ENCODE data around the gene DYNC1I1. TPM values are rescaled to one million over a fixed set of nuclear protein-coding genes. Genes with fewer than 3 reads are reported as not detected.
A peak's percentile ranks its signal among the peaks of the same experiment; 100 is the strongest.

DYNC1I1 gene
- total and polyA plus RNA-seq, 2 donors (not counting 1 experiment from before 2014, with no cell fraction given) = 0.17 to 0.30 TPM

GRCh38 chr7:95861041-95861440 is 88.7 kb downstream of the DYNC1I1 start:
- Histone ChIP-seq H3K27me3 (ENCODE audit: control insufficient read depth, insufficient read depth, low read length) (no peaks in the 10 kb centered on the region), H3K9me3 (ENCODE audit: control insufficient read depth, insufficient read depth, low read depth, low read length) (no peaks in the 10 kb centered on the region), H2AFZ (ENCODE audit: low read length) (no peak overlapping the region), H3K4me2 (ENCODE audit: extremely low read depth, insufficient read depth, low read length) (no peak overlapping the region), H3K4me3 (replicated peaks in 1 of 4; ENCODE audit: control extremely low read depth in 1 of 4, insufficient read depth in 1 of 4, low read depth in 3 of 4, low read length in 4 of 4) (no peak overlapping the region), H3K79me2 (ENCODE audit: control insufficient read depth, insufficient read depth, low read length) (no peaks in the 10 kb centered on the region), H4K20me1 (ENCODE audit: control insufficient read depth, extremely low read depth, insufficient read depth, low read length) (no peaks in the 10 kb centered on the region), H3K27ac (ENCODE audit: insufficient read depth, low read length) (no peak overlapping the region), H3K36me3 (ENCODE audit: control insufficient read depth, insufficient read depth, low read length) (no peaks in the 10 kb centered on the region), H3K4me1 (ENCODE audit: control insufficient read depth, extremely low read depth, insufficient read depth, low read length) (peaks cover 3% of the 10 kb centered on the region), H3K9ac (ENCODE audit: insufficient read depth, low read length) (no peak overlapping the region)
- peak in 1 of 2 donors; percentile 51 for DNase-seq (ENCODE audit: low read depth in 2 of 2)
- TF ChIP-seq EZH2 (IDR thresholded peaks at IDR 0.05; ENCODE audit: low read length, missing control alignments) = no peak
- TF ChIP-seq, protein P1, sequence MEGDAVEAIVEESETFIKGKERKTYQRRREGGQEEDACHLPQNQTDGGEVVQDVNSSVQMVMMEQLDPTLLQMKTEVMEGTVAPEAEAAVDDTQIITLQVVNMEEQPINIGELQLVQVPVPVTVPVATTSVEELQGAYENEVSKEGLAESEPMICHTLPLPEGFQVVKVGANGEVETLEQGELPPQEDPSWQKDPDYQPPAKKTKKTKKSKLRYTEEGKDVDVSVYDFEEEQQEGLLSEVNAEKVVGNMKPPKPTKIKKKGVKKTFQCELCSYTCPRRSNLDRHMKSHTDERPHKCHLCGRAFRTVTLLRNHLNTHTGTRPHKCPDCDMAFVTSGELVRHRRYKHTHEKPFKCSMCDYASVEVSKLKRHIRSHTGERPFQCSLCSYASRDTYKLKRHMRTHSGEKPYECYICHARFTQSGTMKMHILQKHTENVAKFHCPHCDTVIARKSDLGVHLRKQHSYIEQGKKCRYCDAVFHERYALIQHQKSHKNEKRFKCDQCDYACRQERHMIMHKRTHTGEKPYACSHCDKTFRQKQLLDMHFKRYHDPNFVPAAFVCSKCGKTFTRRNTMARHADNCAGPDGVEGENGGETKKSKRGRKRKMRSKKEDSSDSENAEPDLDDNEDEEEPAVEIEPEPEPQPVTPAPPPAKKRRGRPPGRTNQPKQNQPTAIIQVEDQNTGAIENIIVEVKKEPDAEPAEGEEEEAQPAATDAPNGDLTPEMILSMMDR (conservative IDR thresholded peaks at IDR 0.05 in 1 of 2, IDR thresholded peaks at IDR 0.05 in 1 of 2; ENCODE audit: low read depth in 1 of 2, low read length in 2 of 2) = no peak

DNA sequence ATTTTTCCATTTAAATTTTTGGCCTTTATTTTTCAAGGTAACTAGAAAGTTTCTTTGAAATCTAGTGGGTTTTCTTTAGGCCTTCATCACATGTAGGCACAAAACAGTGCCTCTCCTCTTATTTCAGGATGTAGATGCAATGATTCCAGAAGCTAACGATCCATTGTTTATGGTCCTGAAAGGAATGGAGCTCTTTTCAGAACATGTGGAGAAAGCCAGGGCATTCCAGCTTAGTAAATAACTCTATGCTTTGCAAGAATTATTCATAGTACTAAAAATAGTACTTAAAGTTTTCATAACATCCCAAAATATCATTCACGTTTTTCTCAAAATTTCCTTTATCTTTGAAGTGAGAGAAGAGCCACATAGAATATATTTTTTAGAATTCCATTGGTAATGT is 91.3 kb downstream of the DYNC1I1 start:
- TF ChIP-seq EZH2 (IDR thresholded peaks at IDR 0.05; ENCODE audit: low read length, missing control alignments) = no peak
- TF ChIP-seq, protein P1 (conservative IDR thresholded peaks at IDR 0.05 in 1 of 2, IDR thresholded peaks at IDR 0.05 in 1 of 2; ENCODE audit: low read depth in 1 of 2, low read length in 2 of 2) = no peak
- peak in 1 of 2 donors; percentile 4 for DNase-seq (ENCODE audit: low read depth in 2 of 2)
- Histone ChIP-seq H3K27me3 (ENCODE audit: control insufficient read depth, insufficient read depth, low read length) (no peaks in the 10 kb centered on the region), H4K20me1 (ENCODE audit: control insufficient read depth, extremely low read depth, insufficient read depth, low read length) (no peaks in the 10 kb centered on the region), H2AFZ (ENCODE audit: low read length) (no peak overlapping the region), H3K9ac (ENCODE audit: insufficient read depth, low read length) (no peak overlapping the region), H3K4me2 (ENCODE audit: extremely low read depth, insufficient read depth, low read length) (no peak overlapping the region), H3K79me2 (ENCODE audit: control insufficient read depth, insufficient read depth, low read length) (no peaks in the 10 kb centered on the region), H3K4me3 (replicated peaks in 1 of 4; ENCODE audit: control extremely low read depth in 1 of 4, insufficient read depth in 1 of 4, low read depth in 3 of 4, low read length in 4 of 4) (no peak overlapping the region), H3K27ac (ENCODE audit: insufficient read depth, low read length) (no peak overlapping the region), H3K36me3 (ENCODE audit: control insufficient read depth, insufficient read depth, low read length) (no peaks in the 10 kb centered on the region), H3K9me3 (ENCODE audit: control insufficient read depth, insufficient read depth, low read depth, low read length) (no peaks in the 10 kb centered on the region), H3K4me1 (ENCODE audit: control insufficient read depth, extremely low read depth, insufficient read depth, low read length) (peaks cover 3% of the 10 kb centered on the region)

- Histone ChIP-seq H3K36me3 (ENCODE audit: control insufficient read depth, insufficient read depth, low read length) (no peaks in the 10 kb centered on the region), H3K9me3 (ENCODE audit: control insufficient read depth, insufficient read depth, low read depth, low read length) (no peaks in the 10 kb centered on the region), H3K9ac (ENCODE audit: insufficient read depth, low read length) (no peak overlapping the region), H3K79me2 (ENCODE audit: control insufficient read depth, insufficient read depth, low read length) (no peaks in the 10 kb centered on the region), H3K4me2 (ENCODE audit: extremely low read depth, insufficient read depth, low read length) (no peak overlapping the region), H3K27me3 (ENCODE audit: control insufficient read depth, insufficient read depth, low read length) (no peaks in the 10 kb centered on the region), H3K4me1 (ENCODE audit: control insufficient read depth, extremely low read depth, insufficient read depth, low read length) (peaks cover 3% of the 10 kb centered on the region), H3K4me3 (replicated peaks in 1 of 4; ENCODE audit: control extremely low read depth in 1 of 4, insufficient read depth in 1 of 4, low read depth in 3 of 4, low read length in 4 of 4) (no peak overlapping the region), H2AFZ (ENCODE audit: low read length) (no peak overlapping the region), H3K27ac (ENCODE audit: insufficient read depth, low read length) (no peak overlapping the region), H4K20me1 (ENCODE audit: control insufficient read depth, extremely low read depth, insufficient read depth, low read length) (no peaks in the 10 kb centered on the region)
- TF ChIP-seq, protein P1 (conservative IDR thresholded peaks at IDR 0.05 in 1 of 2, IDR thresholded peaks at IDR 0.05 in 1 of 2; ENCODE audit: low read depth in 1 of 2, low read length in 2 of 2) = peak; percentile 9 to 25
- TF ChIP-seq EZH2 (IDR thresholded peaks at IDR 0.05; ENCODE audit: low read length, missing control alignments) = no peak
- DNase-seq (ENCODE audit: low read depth in 2 of 2) = peak; percentile 16 to 31
These were observed 93.5 kb downstream of the DYNC1I1 start for GRCh38 chr7:95865716-95866371.

Measured in fibroblast of lung (primary cell).